Measurements from ENCODE around the gene ITGB8. TPM values are rescaled to one million over a fixed set of nuclear protein-coding genes. Genes with fewer than 3 reads are reported as not detected.

ITGB8 gene
- total RNA-seq, 1 experiment from 2014 or later, result 1.9 TPM

- H3K4me1 Mint-ChIP-seq, result peaks cover 8% of the 10 kb centered on the region; the same call in 1 of the 2 replicates
- no peaks in the 10 kb centered on the region for H3K27me3 Mint-ChIP-seq (ENCODE audit: low read depth)
- TF ChIP-seq RORB (CRISPR knock-in tag; IDR thresholded peaks at IDR 0.05) (no peak), GRHL2 (CRISPR knock-in tag; IDR thresholded peaks at IDR 0.05; ENCODE audit: insufficient replicate concordance, severe bottlenecking) (no peak), MLX (CRISPR knock-in tag; IDR thresholded peaks at IDR 0.05) (no peak), RELA (CRISPR knock-in tag; IDR thresholded peaks at IDR 0.05; ENCODE audit: borderline replicate concordance) (no peak), NFATC4 (CRISPR knock-in tag; IDR thresholded peaks at IDR 0.05) (no peak), CDX4 (CRISPR knock-in tag; IDR thresholded peaks at IDR 0.05; ENCODE audit: borderline replicate concordance) (no peak), ZNF423 (CRISPR knock-in tag; IDR thresholded peaks at IDR 0.05) (no peak), NFYB (CRISPR knock-in tag; conservative IDR thresholded peaks at IDR 0.05; ENCODE audit: low read depth) (no peak), TEAD4 (CRISPR knock-in tag; IDR thresholded peaks at IDR 0.05) (no peak), ELF4 (CRISPR knock-in tag; IDR thresholded peaks at IDR 0.05; ENCODE audit: low read depth) (no peak), NR1H2 (CRISPR knock-in tag; IDR thresholded peaks at IDR 0.05) (no peak), PREB (CRISPR knock-in tag; IDR thresholded peaks at IDR 0.05; ENCODE audit: borderline replicate concordance) (no peak), ZNF671 (CRISPR knock-in tag; IDR thresholded peaks at IDR 0.05) (no peak), ZNF416 (CRISPR knock-in tag; IDR thresholded peaks at IDR 0.05) (no peak), SP1 (CRISPR knock-in tag; conservative IDR thresholded peaks at IDR 0.05) (no peak), SMAD4 (CRISPR knock-in tag; IDR thresholded peaks at IDR 0.05) (no peak)
- no peak overlapping the region for H3K27ac Mint-ChIP-seq
- ChIA-PET CTCF (no interaction called here), POLR2A (no interaction called here)
- no peak overlapping the region for H3K4me3 Mint-ChIP-seq
- no peak for ATAC-seq
- no peak for DNase-seq (ENCODE audit: low spot score)
- peaks cover 7% of the 10 kb centered on the region for H3K9me3 Mint-ChIP-seq
- H3K36me3 Mint-ChIP-seq, result no peaks in the 10 kb centered on the region
Observed at GRCh38 chr7:20293336-20293735, 37.4 kb upstream of the ITGB8 start.

GRCh38 chr7:20296444-20296843 is 34.3 kb upstream of the ITGB8 start:
- CTCF ChIA-PET, result no interaction called here
- ATAC-seq (no peak), DNase-seq (ENCODE audit: low spot score) (no peak)
- Mint-ChIP-seq H3K4me1 (peaks cover 8% of the 10 kb centered on the region; the same call in 1 of the 2 replicates), H3K27me3 (ENCODE audit: low read depth) (no peaks in the 10 kb centered on the region), H3K4me3 (no peak overlapping the region), H3K9me3 (peaks cover 7% of the 10 kb centered on the region), H3K27ac (no peak overlapping the region), H3K36me3 (no peaks in the 10 kb centered on the region)
- POLR2A ChIA-PET, result no interaction called here
- TF ChIP-seq ZNF281 (CRISPR knock-in tag; IDR thresholded peaks at IDR 0.05) (no peak), KAT7 (CRISPR knock-in tag; IDR thresholded peaks at IDR 0.05; ENCODE audit: borderline replicate concordance) (no peak), NFE2L1 (CRISPR knock-in tag; IDR thresholded peaks at IDR 0.05) (no peak), FOXJ3 (CRISPR knock-in tag; IDR thresholded peaks at IDR 0.05; ENCODE audit: borderline replicate concordance) (no peak), JUN (CRISPR knock-in tag; IDR thresholded peaks at IDR 0.05) (no peak), HMGXB4 (CRISPR knock-in tag; IDR thresholded peaks at IDR 0.05) (no peak), SMAD3 (CRISPR knock-in tag; IDR thresholded peaks at IDR 0.05; ENCODE audit: borderline replicate concordance) (no peak), TEAD1 (CRISPR knock-in tag; IDR thresholded peaks at IDR 0.05) (no peak), USF2 (CRISPR knock-in tag; IDR thresholded peaks at IDR 0.05) (no peak), SOX15 (CRISPR knock-in tag; IDR thresholded peaks at IDR 0.05) (no peak), NR2C2 (CRISPR knock-in tag; IDR thresholded peaks at IDR 0.05) (no peak), RELA (CRISPR knock-in tag; IDR thresholded peaks at IDR 0.05; ENCODE audit: borderline replicate concordance) (no peak), ATF6 (CRISPR knock-in tag; IDR thresholded peaks at IDR 0.05) (no peak)
